Transverse colon (tissue), 4 donors: ENCODE data around the gene FAM9C. TPM values are rescaled to one million over a fixed set of nuclear protein-coding genes. Genes with fewer than 3 reads are reported as not detected.

ENCODE experiments used
- DNase-seq: peaks from one replicate; pipeline ENCODE4 v3.0.0-alpha.2; 2019
- H3K27ac ChIP-seq, 4 donors: fragments of 200-600 bp; sonication (generic); 2 replicates each; pipeline ENCODE4 v1.5.1; 2016 to 2018; ENCODE audit warnings: inconsistent platforms in 4 of 4
- H3K27me3 ChIP-seq: fragments of 200-600 bp; sonication (generic); 2 replicates; pipeline ENCODE4 v1.5.1; 2017; ENCODE audit warnings: inconsistent platforms
- H3K36me3 ChIP-seq, 4 donors: fragments of 200-600 bp; sonication (generic); 2 replicates each; pipeline ENCODE4 v1.5.1; 2017 to 2019; ENCODE audit warnings: inconsistent platforms in 4 of 4
- H3K4me1 ChIP-seq, 4 donors: fragments of 200-600 bp; sonication (generic); 2 replicates each; pipeline ENCODE4 v1.5.1; 2017 to 2020; ENCODE audit warnings: inconsistent platforms in 4 of 4
- H3K4me3 ChIP-seq, 4 donors: fragments of 200-600 bp; sonication (generic); 1 replicate in 1 of 4; 2 replicates in 3 of 4; pipeline versions ENCODE4 v1.5.1 to v1.6.1; 2017 to 2019; ENCODE audit warnings: inconsistent platforms in 4 of 4
- H3K9me3 ChIP-seq, 2 donors: fragments of 200-600 bp; sonication (generic); 2 replicates each; pipeline ENCODE4 v1.5.1; 2017 to 2019; ENCODE audit warnings: inconsistent platforms in 2 of 2
- EP300 ChIP-seq: sonication (generic); formaldehyde crosslinking; IDR thresholded peaks from one replicate; pipeline ENCODE4 v1.6.1; 2017; ENCODE audit warnings: antibody characterized with exemption, low read depth
- POLR2A ChIP-seq: fragments of 450-650 bp; IDR thresholded peaks from one replicate; pipeline ENCODE4 v1.6.1; 2016; ENCODE audit warnings: antibody characterized with exemption, mild to moderate bottlenecking, moderate library complexity
- POLR2AphosphoS5 ChIP-seq, 3 donors: sonication (generic); formaldehyde crosslinking; IDR thresholded peaks; one replicate each; pipeline ENCODE4 v1.6.1; 2016; ENCODE audit warnings: antibody characterized with exemption in 3 of 3
- WGBS, 2 donors: methylation state at CpG; one replicate each; pipeline ENCODE4 v1.1.5; 2018; ENCODE audit warnings: low coverage in 1 of 2; 5-methylcytosine and 5-hydroxymethylcytosine counted together
- in situ Hi-C, 4 donors: fragments of 200-750 bp; cut with MboI; loops; one replicate each; pipeline versions ENCODE4 v1.15.0 to v1.15.1; 2017; ENCODE audit warnings: low sequenced_read_pairs in 3 of 4, low pct_ligation_motif_present in 1 of 4, low pct_unique_long_range_greater_than_20kb in 1 of 4
- intact Hi-C: fragments of 100-400 bp; cut with DNase I; formaldehyde crosslinking; loops from one replicate; pipeline ENCODE4 v1.15.1; 2023; ENCODE audit warnings: low total_unique reads
- total RNA-seq, 4 donors: library from RNA; depleted of rRNA; stranded (reverse); fragments of >200 nt; gene quantifications; one replicate each; pipeline ENCODE4 v1.1.0, GENCODE V29; 2016
- TF ChIP-seq, protein P1 (sequence below), 5 experiments: fragments of 200-600 bp in 3 of 5; fragments of 450-650 bp in 2 of 5; sonication (generic) in 3 of 5; IDR thresholded peaks; 1 replicate in 2 of 5; 2 replicates in 3 of 5; pipeline ENCODE4 v1.5.1; 2016 to 2017; ENCODE audit warnings: antibody characterized with exemption in 5 of 5, inconsistent platforms in 3 of 5, mild to moderate bottlenecking in 2 of 5, moderate library complexity in 1 of 5

FAM9C gene
- total RNA-seq, 4 donors from 2014 or later: 0.14 to 0.64 TPM; not detected in 2

DNA sequence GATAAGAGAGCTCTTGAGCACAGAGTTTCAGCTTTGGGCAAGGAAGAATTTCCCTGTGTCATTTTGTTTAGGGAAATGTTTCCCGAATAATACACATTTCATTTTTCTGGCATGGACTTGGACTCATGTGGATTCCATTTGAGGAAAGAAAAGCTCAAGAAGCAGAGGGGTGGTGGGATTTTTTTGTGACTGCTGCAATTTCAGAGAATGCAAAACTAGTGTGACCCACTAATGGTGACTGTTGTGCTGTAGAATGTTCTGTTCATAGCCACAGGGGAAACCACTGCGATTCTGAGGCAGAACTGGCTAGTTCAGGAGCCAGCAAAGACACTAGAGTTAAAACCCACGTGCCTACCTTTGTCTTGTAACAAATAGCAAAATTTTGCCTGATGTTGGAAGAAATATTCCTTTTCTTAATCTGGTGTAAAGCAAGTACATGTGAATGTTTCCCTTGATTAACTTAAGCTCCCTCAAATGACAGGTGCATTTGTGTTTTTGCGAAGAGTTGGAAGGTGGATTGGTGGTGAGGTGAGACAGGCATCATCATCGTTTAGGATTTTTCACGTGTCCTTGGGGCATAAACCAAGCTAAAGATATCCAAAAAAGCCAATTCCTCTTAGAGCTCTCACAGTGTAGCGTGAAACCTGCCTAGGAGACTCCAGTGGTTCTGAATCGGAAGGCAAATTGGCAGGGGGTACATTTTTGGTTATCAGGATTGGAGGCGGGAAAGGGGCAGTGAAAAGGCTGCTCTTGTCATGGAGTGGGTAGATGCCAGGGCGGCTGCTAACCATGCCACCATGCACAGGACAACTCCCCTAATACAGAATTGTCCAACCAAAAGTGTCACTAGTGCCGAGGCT is 38.0 kb upstream of the FAM9C start:
- peaks cover 0 to 46% (median 19%) of the 10 kb centered on the region in 4 donors for H3K4me1 ChIP-seq
- peak overlapping the region; percentile 69 to 86 (median 78) for H3K27ac ChIP-seq
- H3K36me3 ChIP-seq: no peaks in the 10 kb centered on the region
- in situ Hi-C loops: loop anchor here in 2 of 4 donors (25.0 kb wide), 2 partner anchors 95 to 405 kb away; partner anchors contain the start of gene TMSB4X (in 2 of the 2)
- no peaks in the 10 kb centered on the region for H3K27me3 ChIP-seq
- DNase-seq: no peak
- WGBS, 2 donors: 68% methylated on average over 11 of the region's 11 CpGs; no CpG with 5 or more reads in 1 of the 2 donors
- no peak overlapping the region for H3K4me3 ChIP-seq
- TF ChIP-seq, protein P1, sequence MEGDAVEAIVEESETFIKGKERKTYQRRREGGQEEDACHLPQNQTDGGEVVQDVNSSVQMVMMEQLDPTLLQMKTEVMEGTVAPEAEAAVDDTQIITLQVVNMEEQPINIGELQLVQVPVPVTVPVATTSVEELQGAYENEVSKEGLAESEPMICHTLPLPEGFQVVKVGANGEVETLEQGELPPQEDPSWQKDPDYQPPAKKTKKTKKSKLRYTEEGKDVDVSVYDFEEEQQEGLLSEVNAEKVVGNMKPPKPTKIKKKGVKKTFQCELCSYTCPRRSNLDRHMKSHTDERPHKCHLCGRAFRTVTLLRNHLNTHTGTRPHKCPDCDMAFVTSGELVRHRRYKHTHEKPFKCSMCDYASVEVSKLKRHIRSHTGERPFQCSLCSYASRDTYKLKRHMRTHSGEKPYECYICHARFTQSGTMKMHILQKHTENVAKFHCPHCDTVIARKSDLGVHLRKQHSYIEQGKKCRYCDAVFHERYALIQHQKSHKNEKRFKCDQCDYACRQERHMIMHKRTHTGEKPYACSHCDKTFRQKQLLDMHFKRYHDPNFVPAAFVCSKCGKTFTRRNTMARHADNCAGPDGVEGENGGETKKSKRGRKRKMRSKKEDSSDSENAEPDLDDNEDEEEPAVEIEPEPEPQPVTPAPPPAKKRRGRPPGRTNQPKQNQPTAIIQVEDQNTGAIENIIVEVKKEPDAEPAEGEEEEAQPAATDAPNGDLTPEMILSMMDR (IDR thresholded peaks at IDR 0.05): no peak
- intact Hi-C loops: no loop called here
- H3K9me3 ChIP-seq: no peaks in the 10 kb centered on the region

DNA sequence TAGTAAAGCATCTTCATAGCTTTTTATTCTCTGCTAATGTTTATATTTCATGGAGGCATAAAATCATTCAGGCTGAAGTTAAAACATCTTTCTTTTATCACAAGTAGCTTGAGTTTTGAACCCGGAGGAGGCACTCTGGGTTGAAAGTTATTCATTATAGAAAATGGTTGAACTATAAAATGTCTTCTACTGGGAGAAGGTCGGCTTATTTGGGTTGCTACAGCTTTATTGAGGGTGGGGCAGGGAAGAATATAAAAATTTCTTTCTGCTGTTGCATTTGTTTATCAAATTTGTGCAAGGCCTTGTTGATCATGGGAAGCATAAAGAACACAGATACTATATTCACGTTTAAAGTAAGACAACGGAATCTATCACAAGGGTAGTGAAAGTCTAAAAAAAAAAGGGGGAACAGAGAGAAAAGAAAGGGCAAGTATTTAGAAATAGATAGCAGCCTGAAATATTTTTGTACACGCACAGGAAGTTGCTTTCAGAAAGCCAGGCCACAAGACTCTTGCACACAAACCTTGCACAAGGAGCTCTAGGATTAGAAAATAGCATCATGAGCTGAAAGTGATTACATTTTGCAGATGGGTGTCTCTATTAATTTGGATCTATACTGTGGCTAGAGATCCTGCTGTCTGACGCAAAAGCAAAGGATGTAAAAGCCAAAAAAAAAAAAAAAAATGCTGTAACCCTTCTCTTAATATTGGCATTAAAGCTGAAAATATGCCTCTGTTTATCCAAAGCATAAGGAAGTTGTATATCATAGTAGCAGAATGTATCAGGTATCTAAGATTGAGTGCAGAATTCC is 37.2 kb upstream of the FAM9C start:
- no peak for DNase-seq
- Histone ChIP-seq H3K27ac (peak overlapping the region; percentile 69 to 86 (median 78)), H3K4me1 (peaks cover 0 to 52% (median 19%) of the 10 kb centered on the region in 4 donors), H3K36me3 (no peaks in the 10 kb centered on the region), H3K9me3 (no peaks in the 10 kb centered on the region), H3K27me3 (no peaks in the 10 kb centered on the region), H3K4me3 (no peak overlapping the region)
- TF ChIP-seq POLR2AphosphoS5 (IDR thresholded peaks at IDR 0.05) (no peak), POLR2A (no peak), EP300 (no peak)
- TF ChIP-seq, protein P1 (IDR thresholded peaks at IDR 0.05): no peak
- in situ Hi-C loops: loop anchor here in 2 of 4 donors (25.0 kb wide), 2 partner anchors 94 to 406 kb away; partner anchors contain the start of gene TMSB4X (in 2 of the 2)
- intact Hi-C loops: no loop called here
- 17 to 30% methylated on average over 3 to 6 of the region's 6 CpGs for WGBS, 2 donors

DNA sequence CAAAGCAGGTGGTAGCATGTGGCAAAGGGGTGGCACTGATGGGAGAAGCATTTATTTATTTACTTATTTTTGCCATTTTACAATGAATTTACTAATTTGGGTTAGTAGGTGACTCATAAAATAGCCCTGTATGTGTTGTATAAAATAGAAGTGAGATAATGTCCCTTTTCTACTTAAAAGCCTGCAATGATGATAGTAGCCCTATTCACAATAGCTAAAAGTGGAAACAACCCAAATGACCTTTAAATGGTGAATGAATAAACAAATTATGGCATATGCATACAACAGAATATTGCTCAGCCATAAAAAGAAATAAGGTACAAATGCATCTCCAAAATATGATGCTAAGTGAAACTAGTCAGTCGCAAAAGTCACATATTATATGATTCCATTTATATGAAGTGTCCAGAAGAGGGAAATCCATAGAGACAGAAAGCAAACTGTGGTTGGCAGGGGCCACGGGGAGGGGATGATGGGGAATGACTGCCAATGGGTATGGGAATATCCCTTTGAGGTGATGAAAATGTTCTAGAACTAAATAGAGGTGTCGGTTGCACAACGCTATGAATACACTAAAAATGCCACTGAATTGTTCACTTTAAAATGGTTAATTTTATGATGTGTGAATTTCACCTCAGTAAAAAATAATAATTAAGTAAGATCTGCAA is 35.8 kb upstream of the FAM9C start:
- in situ Hi-C loops: loop anchor here in 2 of 4 donors (25.0 kb wide), 2 partner anchors 93 to 407 kb away; partner anchors contain the start of gene TMSB4X (in 2 of the 2)
- H3K36me3 ChIP-seq: no peaks in the 10 kb centered on the region
- H3K27ac ChIP-seq: peak overlapping the region; percentile 69 to 86 (median 84)
- H3K4me3 ChIP-seq: no peak overlapping the region
- no peaks in the 10 kb centered on the region for H3K9me3 ChIP-seq
- H3K4me1 ChIP-seq: peaks cover 0 to 66% (median 21%) of the 10 kb centered on the region in 4 donors
- no peak for DNase-seq
- H3K27me3 ChIP-seq: no peaks in the 10 kb centered on the region
- intact Hi-C loops: no loop called here
- 60 to 68% methylated on average over 1 to 4 of the region's 4 CpGs for WGBS, 2 donors
- TF ChIP-seq, protein P1 (IDR thresholded peaks at IDR 0.05): no peak
- TF ChIP-seq POLR2AphosphoS5 (IDR thresholded peaks at IDR 0.05) (no peak), EP300 (no peak), POLR2A (no peak)
